HG03060 (cell line): Measurements from ENCODE around the gene NPHP1.
"Not testable (repeated sequence)": the region's sequence is repeated elsewhere in the genome, so short reads cannot be mapped to it uniquely, and the experiment has no call there.

Experiments
- ATAC-seq: cut with Tn5 transposase; IDR thresholded peaks from one replicate; pipeline ENCODE4 v1.9.1; 2021; ENCODE audit warnings: low read depth, moderate number of reproducible peaks; ENCODE audit not compliant: unreplicated experiment

NPHP1 gene

GRCh38 chr2:110205660-110206455, 1.0 kb upstream of the NPHP1 start:
- no peak for ATAC-seq

DNA sequence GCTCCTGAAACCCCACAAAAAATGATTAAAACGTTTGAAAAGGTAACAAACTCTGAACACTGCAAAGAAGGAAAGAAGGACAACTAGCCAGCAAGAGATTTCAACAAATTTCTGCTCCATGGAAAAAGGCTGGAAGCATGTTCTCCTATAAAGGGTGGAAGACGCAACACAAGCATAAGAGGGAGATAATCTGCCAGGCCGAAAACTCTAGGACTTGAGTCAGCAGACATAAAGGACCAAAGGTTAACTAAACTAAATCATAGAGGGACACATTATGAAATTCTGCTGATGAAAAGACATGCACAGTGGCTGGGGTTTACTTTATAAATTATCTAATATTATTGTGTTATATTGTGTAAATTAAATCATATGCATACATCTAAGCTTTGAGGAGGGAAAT, 6.8 kb downstream of the NPHP1 start:
- ATAC-seq, result no peak

DNA sequence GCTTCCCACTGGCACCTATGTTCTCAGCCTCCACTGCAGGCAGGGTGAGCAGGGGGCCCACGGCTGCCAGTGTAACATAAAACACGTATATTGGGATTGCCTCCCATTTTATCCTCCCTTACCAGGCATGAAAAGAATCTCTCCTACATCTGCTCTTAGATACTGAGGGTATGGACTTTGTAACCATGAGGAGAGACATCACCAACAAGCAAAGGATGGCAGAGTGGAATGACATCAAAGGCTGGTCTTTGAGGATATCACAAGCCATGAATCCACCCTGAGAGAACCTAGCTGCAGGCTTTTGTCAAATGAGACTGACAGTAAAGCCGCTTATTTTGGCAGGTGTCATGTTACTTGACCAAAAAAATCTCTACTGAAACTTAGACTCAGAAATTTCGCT, 7.4 kb downstream of the NPHP1 start:
- no peak for ATAC-seq

- ATAC-seq, result not testable (repeated sequence)
Observed at GRCh38 chr2:110190169-110190568, 14.6 kb downstream of the NPHP1 start.

- no peak for ATAC-seq
Observed at GRCh38 chr2:110182449-110182848, 22.4 kb downstream of the NPHP1 start.

GRCh38 chr2:110180036-110180435, 24.8 kb downstream of the NPHP1 start:
- no peak for ATAC-seq

DNA sequence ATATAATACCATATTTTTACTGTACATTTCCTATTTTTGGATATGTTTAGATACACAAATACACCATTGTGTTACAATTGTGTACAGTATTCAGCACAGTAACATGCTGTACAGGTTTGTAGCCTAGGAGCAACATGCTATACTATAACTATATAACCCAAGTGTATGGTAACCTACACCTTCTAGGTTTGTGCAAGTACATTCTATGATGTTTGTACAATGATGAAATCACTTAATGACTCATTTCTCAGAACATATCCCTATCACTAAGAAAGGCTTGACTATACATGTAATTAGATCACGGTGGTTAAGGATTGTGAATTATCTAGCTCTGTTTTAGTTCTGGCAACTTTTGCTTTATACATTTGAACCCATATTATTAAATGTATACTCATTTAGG, 31.3 kb downstream of the NPHP1 start:
- no peak for ATAC-seq

DNA sequence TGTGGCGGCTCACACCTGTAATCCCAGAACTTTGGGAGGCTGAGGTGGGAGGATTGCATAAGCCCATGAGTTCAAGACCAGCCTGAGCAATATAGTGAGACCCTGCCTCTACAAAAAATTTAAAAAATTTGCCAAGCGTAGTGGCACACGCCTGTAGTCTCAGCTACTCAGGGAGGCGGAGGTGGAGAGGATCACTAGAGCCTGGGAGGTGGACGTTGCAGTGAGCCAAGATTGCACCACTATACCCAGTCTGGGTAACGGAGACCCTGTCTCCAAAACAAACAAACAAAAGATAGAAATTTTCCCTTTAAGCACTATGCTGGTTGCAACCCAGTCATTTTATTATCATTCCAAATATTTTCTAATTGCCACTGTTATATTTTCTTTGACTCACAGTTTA, 32.3 kb downstream of the NPHP1 start:
- ATAC-seq, result no peak

GRCh38 chr2:110170102-110170501, 34.7 kb downstream of the NPHP1 start:
- no peak for ATAC-seq

GRCh38 chr2:110167326-110168000, 37.4 kb downstream of the NPHP1 start:
- no peak for ATAC-seq

- ATAC-seq, result no peak
Observed at GRCh38 chr2:110166266-110166665, 38.5 kb downstream of the NPHP1 start.

DNA sequence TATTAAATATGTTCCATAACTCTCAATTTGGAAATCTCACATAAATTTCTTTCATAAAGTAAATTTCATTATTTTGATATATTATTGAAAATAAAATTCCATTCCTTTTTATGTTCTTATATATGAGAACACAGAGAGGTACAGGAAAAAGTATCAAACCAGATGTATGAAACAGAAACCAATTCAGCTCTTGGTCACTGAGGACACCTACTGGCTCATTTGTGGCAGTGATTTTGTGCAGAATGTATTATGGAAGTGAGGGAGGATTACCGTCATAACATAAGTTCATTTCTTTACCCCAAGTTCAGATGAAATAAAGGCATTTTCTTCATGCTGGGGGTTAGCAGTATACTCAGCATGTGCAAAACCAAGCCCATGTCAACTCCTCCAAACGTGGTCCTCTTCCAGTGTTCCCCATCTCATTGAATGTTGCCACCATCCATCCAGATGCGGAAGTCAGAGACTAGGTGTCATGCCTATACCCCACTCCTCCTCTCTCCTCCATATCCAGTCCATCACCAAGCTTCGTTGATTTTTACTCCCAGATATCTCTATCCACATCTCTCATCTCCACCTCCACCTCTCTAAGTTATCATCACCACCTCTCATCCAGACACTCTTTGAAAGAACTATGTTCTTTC, 47.5 kb downstream of the NPHP1 start:
- peak; percentile 49 for ATAC-seq

DNA sequence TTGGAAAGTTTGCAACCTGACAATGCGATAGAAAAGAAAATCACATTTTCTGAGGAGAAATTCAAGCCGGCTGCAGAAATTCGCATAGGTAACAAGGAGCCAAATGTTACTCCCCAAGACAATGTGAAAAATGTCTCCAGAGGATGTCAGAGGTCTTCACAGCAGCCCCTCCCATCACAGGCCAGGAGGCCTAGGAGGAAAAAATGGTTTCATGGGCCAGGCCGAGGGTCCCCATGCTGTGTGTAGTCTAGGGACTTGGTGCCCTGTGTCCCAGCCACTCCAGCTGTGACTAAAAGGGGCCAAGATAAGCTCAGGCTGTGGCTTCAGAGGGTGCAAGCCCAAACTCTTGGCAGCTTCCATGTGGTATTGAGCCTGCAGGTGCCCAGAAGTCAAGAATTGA, 50.0 kb downstream of the NPHP1 start:
- ATAC-seq, result not testable (repeated sequence)

GRCh38 chr2:110154188-110154587, 50.6 kb downstream of the NPHP1 start:
- not testable (repeated sequence) for ATAC-seq

DNA sequence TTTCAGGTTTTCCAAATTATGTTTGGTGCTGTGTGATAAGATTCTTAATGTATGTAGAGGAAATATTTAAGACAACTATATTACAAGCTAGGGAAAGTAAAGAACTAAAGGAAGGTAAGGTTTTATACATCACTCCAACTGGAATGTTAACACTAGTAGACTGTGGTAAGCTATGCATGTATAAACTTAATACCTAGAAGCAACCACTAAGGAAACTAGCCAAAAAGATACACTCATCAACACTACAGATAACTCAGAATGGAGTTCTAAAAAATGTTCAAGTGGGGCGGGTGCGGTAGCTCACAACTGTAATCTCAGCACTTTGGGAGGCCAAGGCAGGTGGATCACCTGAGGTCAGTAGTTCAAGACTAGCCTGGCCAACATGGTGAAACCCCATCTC, 51.4 kb downstream of the NPHP1 start:
- ATAC-seq, result no peak

- ATAC-seq, result no peak
Observed at GRCh38 chr2:110152943-110153342, 51.9 kb downstream of the NPHP1 start.

DNA sequence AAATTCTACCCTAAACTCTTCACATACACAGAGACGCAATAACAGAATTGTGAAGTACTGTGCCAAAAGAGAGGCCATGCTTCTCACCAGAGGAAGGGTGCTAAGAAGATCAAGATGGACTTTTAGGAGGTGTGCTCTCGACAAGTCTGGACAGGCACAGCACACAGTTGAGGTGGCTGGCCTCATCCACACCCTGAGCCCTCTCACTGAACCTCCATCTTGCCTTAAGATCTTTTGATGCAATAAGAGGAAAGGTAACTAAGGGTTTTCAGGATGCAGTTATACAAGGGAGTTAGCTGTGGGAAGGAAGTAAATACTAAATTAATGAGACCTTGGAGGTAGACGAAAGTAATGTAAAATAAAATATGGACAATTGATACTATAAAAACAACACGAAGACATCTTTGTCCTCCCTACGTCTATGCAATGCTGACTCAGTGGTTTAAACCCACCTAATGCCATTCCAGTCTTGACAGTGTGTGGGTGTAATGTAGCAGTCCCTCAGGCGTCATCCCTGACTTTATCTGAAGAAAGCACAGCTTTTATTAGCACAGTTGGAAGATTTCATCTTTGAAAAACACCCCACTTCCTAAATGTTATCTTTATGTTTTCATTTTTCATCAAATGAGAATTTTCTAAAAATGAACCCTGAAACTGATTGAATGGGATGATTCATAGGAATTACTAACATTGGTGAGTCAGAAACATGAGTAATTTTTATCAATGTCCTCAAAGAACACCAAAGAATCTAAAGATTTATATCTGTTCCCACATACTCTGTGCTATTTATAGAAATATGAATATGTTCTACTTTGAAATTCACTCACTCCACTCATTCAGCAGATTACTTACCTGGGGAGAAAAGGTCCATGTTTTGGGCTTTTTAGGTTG, 55.2 kb downstream of the NPHP1 start:
- ATAC-seq, result no peak

DNA sequence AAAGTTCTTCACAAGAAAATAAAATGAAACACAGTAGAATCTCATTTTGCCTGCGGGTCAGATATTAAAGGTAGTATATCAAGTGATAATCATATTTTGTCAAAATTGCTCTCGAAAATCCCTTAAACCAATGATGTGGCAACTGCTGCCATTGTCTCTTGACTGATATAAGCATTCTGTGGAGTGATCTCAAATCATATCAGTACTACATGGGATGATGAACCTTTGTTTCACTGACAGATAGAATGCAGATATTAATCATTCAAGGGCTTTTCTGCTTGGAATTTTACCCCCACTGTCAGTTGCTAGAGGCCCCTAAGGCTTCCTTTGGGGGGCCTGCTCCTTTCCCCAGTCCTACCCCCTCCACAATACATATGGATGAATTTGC, 57.9 kb downstream of the NPHP1 start:
- ATAC-seq, result no peak

GRCh38 chr2:110146183-110146944, 58.4 kb downstream of the NPHP1 start:
- no peak for ATAC-seq

GRCh38 chr2:110143982-110144381, 60.8 kb downstream of the NPHP1 start:
- no peak for ATAC-seq
